ENCODE measurements around the gene ZFP36.

The ZFP36 gene

GRCh38 chr19:39420769-39421168 is 14.1 kb downstream of the ZFP36 start:
- DNase-seq: peak; percentile 6

GRCh38 chr19:39422020-39422419 is 15.4 kb downstream of the ZFP36 start:
- peak; percentile 4 for DNase-seq

- DNase-seq: peak; percentile 6
These were observed 16.8 kb downstream of the ZFP36 start for GRCh38 chr19:39423258-39424086.

- peak; percentile 1 for DNase-seq
These were observed 18.3 kb downstream of the ZFP36 start for GRCh38 chr19:39424934-39425333.

GRCh38 chr19:39425744-39426143 is 19.1 kb downstream of the ZFP36 start:
- peak; percentile 5 for DNase-seq

- peak; percentile 12 for DNase-seq
These were observed 19.5 kb downstream of the ZFP36 start for GRCh38 chr19:39426170-39426569.

GRCh38 chr19:39427707-39428106 is 21.1 kb downstream of the ZFP36 start:
- peak; percentile 8 for DNase-seq

- peak; percentile 10 for DNase-seq
These were observed 21.9 kb downstream of the ZFP36 start for GRCh38 chr19:39428283-39429112.

- DNase-seq: peak; percentile 87
These were observed 24.3 kb downstream of the ZFP36 start for GRCh38 chr19:39430675-39431593.

GRCh38 chr19:39432677-39433025 is 26.0 kb downstream of the ZFP36 start:
- DNase-seq: peak; percentile 4

GRCh38 chr19:39433480-39434079 is 26.9 kb downstream of the ZFP36 start:
- peak; percentile 6 for DNase-seq

- DNase-seq: peak; percentile 19
These were observed 27.8 kb downstream of the ZFP36 start for GRCh38 chr19:39434123-39435076.

GRCh38 chr19:39435499-39436349 is 29.1 kb downstream of the ZFP36 start, which contains the start of gene RPS16:
Gene RPS16 (minus strand): TSS chr19:39435949. CDS start chr19:39435895, 54 bp downstream.
- DNase-seq: peak; percentile 99

GRCh38 chr19:39436350-39436716 is 29.7 kb downstream of the ZFP36 start:
- no peak for DNase-seq

- DNase-seq: no peak
These were observed 31.8 kb downstream of the ZFP36 start for GRCh38 chr19:39438270-39438934.

GRCh38 chr19:39444598-39445195 is 38.0 kb downstream of the ZFP36 start:
- no peak for DNase-seq

GRCh38 chr19:39445196-39446111 is 38.8 kb downstream of the ZFP36 start, which contains the start of gene SUPT5H:
Gene SUPT5H (plus strand): TSS chr19:39445582. CDS start chr19:39445891, 309 bp downstream.
- DNase-seq: peak; percentile 99

All from CD4-positive, alpha-beta T cell treated with Interleukin-10 for 1 hour (primary cell).